Activated CD4-positive, alpha-beta T cell treated with anti-CD3 and anti-CD28 coated beads, Interleukin-2, amount 50 U/mL, for 1 hour (primary cell): ENCODE results near the gene PSME1.
A peak's percentile ranks its signal among the peaks of the same experiment; 100 is the strongest.

Source experiments
- DNase-seq: peaks from one replicate; pipeline ENCODE4 v3.0.0-alpha.2; 2020

Gene PSME1

GRCh38 chr14:24135834-24136683 lies at the start of gene PSME1:
PSME1 (plus strand) TSS chr14:24136194; CDS start chr14:24136263, 69 bp downstream.
- DNase-seq = peak; percentile 95

GRCh38 chr14:24087004-24087403 lies 49.0 kb upstream of the PSME1 start:
- DNase-seq = no peak

GRCh38 chr14:24088095-24088494 lies 47.9 kb upstream of the PSME1 start:
- no peak for DNase-seq

GRCh38 chr14:24089890-24090289 lies 46.1 kb upstream of the PSME1 start:
- no peak for DNase-seq

- DNase-seq = no peak
Measured at GRCh38 chr14:24092110-24092504, 43.9 kb upstream of the PSME1 start.

GRCh38 chr14:24092505-24093206 lies 43.3 kb upstream of the PSME1 start:
- no peak for DNase-seq

- DNase-seq = no peak
Measured at GRCh38 chr14:24093207-24093900, 42.6 kb upstream of the PSME1 start.

- peak; percentile 69 for DNase-seq
Measured at GRCh38 chr14:24093901-24094840, 41.8 kb upstream of the PSME1 start, which contains the start of gene PCK2. PCK2 (plus strand) TSS chr14:24094311; CDS start chr14:24094406, 95 bp downstream.

- DNase-seq = no peak
Measured at GRCh38 chr14:24094841-24095270, 41.1 kb upstream of the PSME1 start.

GRCh38 chr14:24095271-24096068 lies 40.5 kb upstream of the PSME1 start:
- no peak for DNase-seq

GRCh38 chr14:24096545-24097181 lies 39.3 kb upstream of the PSME1 start:
- no peak for DNase-seq

GRCh38 chr14:24098229-24098926 lies 37.6 kb upstream of the PSME1 start:
- DNase-seq = no peak

- DNase-seq = no peak
Measured at GRCh38 chr14:24098927-24099813, 36.8 kb upstream of the PSME1 start.

GRCh38 chr14:24100197-24100981 lies 35.6 kb upstream of the PSME1 start:
- DNase-seq = no peak

- DNase-seq = no peak
Measured at GRCh38 chr14:24100982-24101494, 35.0 kb upstream of the PSME1 start.

GRCh38 chr14:24102357-24103048 lies 33.5 kb upstream of the PSME1 start:
- DNase-seq = no peak

GRCh38 chr14:24103451-24103850 lies 32.5 kb upstream of the PSME1 start:
- DNase-seq = no peak
